ENCODE data around the gene TIGIT. TPM values are rescaled to one million over a fixed set of nuclear protein-coding genes. Genes with fewer than 3 reads are reported as not detected.

The TIGIT gene
- polyA plus RNA-seq, 12 donors, result 0.05 to 0.41 (median 0.21) TPM; not detected in 6

GRCh38 chr3:114308830-114309229 is 15.0 kb downstream of the TIGIT start:
- DNase-seq, result no peak

DNA sequence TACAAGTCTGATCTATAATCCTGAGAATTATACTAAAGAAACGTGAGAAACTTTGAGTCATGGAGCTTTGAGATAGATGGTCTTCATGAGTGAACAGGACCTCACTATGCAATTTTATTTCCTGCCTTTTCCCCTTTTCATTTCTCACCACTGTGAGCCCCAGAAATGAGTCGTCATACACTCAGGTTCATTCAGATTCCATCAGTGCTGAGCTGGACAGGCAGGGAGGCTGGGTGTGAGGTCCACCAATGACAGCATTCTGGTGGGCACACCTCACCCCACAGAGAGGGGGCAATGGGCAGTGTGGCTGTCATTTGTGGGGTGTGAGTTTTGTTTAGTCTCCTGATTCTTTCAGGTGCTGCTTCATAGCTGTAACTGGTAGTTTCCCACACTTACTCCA is 16.9 kb downstream of the TIGIT start:
- no peak for DNase-seq

GRCh38 chr3:114313426-114313825 is 19.6 kb downstream of the TIGIT start:
- DNase-seq, result no peak

GRCh38 chr3:114314282-114314681 is 20.5 kb downstream of the TIGIT start:
- no peak for DNase-seq

- no peak for DNase-seq
Observed at GRCh38 chr3:114318295-114318694, 24.5 kb downstream of the TIGIT start.

GRCh38 chr3:114319453-114319852 is 25.6 kb downstream of the TIGIT start:
- DNase-seq, result no peak

DNA sequence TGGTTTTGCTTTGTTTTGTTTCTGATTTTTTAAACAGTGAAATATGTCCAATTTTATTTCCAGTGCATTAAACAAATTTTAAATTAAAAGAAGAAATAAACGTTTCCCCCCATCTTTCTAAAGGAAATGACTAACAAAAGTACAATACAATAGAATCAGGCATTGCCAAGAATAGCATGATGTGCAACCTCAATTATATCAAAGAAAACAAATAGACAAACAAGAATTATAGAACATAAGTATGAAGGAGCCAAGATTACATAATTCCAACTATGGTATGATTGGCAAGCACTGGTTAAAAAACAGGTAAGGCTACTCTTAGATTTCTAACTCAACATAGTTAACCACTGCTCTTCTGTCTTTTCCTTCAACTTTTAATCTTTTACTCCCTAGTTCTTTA is 26.4 kb downstream of the TIGIT start:
- no peak for DNase-seq

- DNase-seq, result no peak
Observed at GRCh38 chr3:114323546-114324254, 29.9 kb downstream of the TIGIT start.

- no peak for DNase-seq
Observed at GRCh38 chr3:114327665-114328064, 33.8 kb downstream of the TIGIT start.

DNA sequence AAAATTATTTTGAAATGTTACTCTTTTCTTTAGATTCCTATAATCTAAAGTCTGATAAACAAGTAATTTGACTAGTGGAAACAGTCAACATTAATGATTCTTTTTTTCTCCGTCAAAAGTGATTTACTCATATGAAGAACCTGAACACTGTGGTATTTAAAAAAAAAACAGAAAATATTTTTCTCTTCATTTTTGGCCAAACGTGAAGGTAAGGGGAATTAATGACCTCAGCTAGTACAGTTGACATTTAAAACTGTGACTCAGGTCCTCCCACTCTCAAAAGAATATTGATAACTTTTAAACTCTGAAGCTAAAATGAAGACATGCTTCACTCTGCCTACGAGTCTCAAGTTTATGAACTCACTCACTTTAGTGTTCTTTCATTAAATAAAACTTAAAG is 34.5 kb downstream of the TIGIT start:
- DNase-seq, result no peak

- DNase-seq, result no peak
Observed at GRCh38 chr3:114329823-114330222, 36.0 kb downstream of the TIGIT start.

GRCh38 chr3:114331007-114331406 is 37.2 kb downstream of the TIGIT start:
- no peak for DNase-seq

GRCh38 chr3:114331710-114332109 is 37.9 kb downstream of the TIGIT start:
- no peak for DNase-seq

DNA sequence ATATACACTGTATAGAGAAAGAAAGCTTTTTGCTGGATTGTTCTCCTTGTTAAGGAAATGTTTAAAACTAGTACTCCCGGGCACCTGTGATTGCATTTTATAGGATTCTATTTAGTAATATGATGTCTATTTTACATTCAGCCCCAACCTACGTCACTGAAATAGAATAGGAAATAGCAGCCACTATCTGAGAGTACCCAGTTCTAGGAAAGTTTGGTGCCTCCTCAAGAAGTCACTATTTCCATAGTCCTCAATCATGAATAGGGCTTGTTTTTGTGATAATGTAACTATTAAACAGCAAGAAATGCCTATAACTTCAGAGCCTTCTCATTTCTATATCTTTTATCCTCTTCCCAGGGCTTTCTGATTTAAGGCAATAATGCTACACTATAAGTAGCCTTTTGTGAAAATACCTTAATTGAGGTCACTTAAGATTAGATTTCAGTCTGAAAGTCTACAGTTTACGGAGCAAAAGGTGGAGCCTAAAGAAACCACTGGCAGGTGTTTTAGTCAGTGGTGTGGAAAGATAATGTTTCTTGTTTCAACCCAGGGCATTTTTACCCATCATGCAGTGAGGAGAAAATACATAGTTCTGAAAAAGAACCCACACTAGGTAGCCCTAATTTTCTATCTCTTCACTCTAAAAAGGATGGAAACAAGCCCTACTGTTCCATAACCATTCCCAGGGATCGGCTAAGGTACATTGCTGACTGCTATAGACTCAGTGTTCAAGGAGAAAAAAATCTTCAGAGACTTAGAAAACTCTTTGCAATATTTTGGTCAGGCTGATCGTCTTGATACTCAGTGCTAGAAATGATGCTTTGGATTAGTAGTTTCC is 38.7 kb downstream of the TIGIT start:
- DNase-seq, result no peak

DNA sequence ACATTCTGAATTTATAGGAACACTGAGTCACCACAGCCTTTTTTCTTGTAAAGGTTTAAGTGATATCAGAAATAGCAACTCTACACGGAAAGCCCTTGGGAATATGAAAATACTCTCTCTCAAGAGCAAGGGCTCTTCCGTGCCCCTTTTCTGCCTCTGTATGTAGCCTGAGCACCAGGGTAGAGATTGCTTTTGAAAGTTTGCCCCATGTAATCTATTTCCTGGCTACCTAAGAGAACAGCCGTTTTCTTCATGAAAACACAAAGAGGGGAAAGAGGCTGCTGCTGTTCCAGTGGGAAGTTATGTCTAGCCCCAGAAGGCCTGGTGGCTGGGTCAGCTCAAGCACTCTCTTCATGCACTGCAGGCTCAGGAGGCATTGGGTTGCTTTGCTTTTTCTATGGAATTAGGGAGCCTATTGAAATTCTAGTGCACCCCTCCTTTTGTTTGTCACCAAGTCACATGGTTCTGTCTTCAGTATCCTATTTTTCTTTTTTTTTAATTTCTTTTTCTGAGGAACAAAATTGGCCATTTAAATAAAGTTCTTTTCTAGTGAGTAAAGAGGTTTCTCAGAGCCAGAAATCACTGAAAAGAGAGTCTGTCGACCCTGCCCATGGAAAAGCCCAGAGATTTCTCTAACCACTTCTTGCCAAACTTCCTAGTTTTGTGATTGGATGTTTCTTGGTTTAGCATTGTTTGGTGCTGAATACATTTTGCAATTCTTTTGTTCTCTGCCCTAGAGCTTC is 39.5 kb downstream of the TIGIT start:
- DNase-seq, result no peak

- no peak for DNase-seq
Observed at GRCh38 chr3:114333923-114334240, 40.1 kb downstream of the TIGIT start.

GRCh38 chr3:114336122-114336697 is 42.4 kb downstream of the TIGIT start:
- DNase-seq, result no peak

DNA sequence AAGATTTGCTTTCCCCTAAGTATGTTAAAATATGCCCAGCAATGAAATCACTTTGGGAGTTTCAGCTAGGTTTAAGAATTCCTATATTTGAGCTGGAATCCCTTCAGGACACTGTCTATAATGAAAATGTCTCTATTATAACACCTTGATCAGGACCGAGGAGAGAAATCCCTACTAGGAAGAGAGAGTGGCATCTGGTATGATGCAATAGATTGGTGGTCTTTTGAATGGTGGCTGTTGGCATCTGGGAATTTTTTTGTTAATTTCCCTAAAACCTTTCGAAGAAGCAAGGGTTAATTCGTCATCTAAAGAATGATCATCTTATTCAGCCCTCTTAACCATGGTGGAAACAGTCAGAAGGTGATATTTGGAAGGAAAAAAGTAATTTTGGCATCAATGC is 43.0 kb downstream of the TIGIT start:
- no peak for DNase-seq

- no peak for DNase-seq
Observed at GRCh38 chr3:114338651-114339357, 45.0 kb downstream of the TIGIT start.

- DNase-seq, result no peak
Observed at GRCh38 chr3:114344492-114344891, 50.7 kb downstream of the TIGIT start.

GRCh38 chr3:114350271-114350670 is 56.4 kb downstream of the TIGIT start:
- no peak for DNase-seq

GRCh38 chr3:114350690-114351089 is 56.9 kb downstream of the TIGIT start:
- DNase-seq, result no peak

Data from muscle of arm (tissue), 12 donors.